Sigmoid colon (tissue), 4 donors: ENCODE data around the gene CAMK1D.

Source experiments
- EP300 ChIP-seq, 4 donors: sonication (generic); formaldehyde crosslinking; IDR thresholded peaks; one replicate each; pipeline ENCODE4 v1.6.1; 2017; ENCODE audit warnings: antibody characterized with exemption in 4 of 4
- POLR2A ChIP-seq, 2 donors: fragments of 450-650 bp; IDR thresholded peaks; one replicate each; pipeline ENCODE4 v1.6.1; 2016; ENCODE audit warnings: antibody characterized with exemption in 2 of 2, mild to moderate bottlenecking in 2 of 2, moderate library complexity in 2 of 2
- POLR2AphosphoS5 ChIP-seq, 4 donors: sonication (generic); formaldehyde crosslinking; IDR thresholded peaks; one replicate each; pipeline ENCODE4 v1.6.1; 2017; ENCODE audit warnings: antibody characterized with exemption in 4 of 4
- TF ChIP-seq, protein P1 (sequence below), 4 experiments: fragments of 450-650 bp in 3 of 4; fragments of 200-600 bp in 1 of 4; IDR thresholded peaks; one replicate each; pipeline ENCODE4 v1.5.1; 2016 to 2019; ENCODE audit warnings: antibody characterized with exemption in 4 of 4, mild to moderate bottlenecking in 3 of 4, moderate library complexity in 2 of 4

DNA sequence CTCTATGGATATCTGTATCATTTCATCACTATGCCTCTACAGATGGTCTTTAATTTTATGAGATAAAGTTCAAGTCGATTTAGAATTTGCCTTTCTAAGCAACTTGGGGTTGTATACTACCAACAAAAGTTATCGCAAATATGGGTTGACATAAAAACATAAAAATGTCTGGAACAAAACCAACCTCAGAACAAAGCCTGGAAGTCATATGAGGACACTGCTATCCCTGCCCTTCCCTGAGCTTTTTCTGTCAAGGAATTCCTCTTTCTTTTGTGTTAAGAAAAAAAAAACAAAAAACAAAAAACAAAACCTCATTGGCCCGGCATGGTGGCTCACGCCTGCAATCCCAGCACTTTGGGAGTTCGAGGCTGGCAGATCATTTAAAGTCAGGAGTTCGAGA lies 319.3 kb downstream of the CAMK1D start:
- TF ChIP-seq POLR2AphosphoS5 (IDR thresholded peaks at IDR 0.05) (no peak), EP300 (IDR thresholded peaks at IDR 0.05) (no peak), POLR2A (IDR thresholded peaks at IDR 0.05) (no peak)
- TF ChIP-seq, protein P1, sequence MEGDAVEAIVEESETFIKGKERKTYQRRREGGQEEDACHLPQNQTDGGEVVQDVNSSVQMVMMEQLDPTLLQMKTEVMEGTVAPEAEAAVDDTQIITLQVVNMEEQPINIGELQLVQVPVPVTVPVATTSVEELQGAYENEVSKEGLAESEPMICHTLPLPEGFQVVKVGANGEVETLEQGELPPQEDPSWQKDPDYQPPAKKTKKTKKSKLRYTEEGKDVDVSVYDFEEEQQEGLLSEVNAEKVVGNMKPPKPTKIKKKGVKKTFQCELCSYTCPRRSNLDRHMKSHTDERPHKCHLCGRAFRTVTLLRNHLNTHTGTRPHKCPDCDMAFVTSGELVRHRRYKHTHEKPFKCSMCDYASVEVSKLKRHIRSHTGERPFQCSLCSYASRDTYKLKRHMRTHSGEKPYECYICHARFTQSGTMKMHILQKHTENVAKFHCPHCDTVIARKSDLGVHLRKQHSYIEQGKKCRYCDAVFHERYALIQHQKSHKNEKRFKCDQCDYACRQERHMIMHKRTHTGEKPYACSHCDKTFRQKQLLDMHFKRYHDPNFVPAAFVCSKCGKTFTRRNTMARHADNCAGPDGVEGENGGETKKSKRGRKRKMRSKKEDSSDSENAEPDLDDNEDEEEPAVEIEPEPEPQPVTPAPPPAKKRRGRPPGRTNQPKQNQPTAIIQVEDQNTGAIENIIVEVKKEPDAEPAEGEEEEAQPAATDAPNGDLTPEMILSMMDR (IDR thresholded peaks at IDR 0.05): no peak
